NT2/D1 (cell line): ENCODE results near the gene PDE1C.
"Not testable (repeated sequence)": the region's sequence is repeated elsewhere in the genome, so short reads cannot be mapped to it uniquely, and the experiment has no call there.

ENCODE experiments used
- DNase-seq: peaks from one replicate; pipeline ENCODE4 v3.0.0-alpha.2; 2011; ENCODE audit warnings: low read depth, low spot score
- H3K27me3 ChIP-seq: 2 replicates; pipeline ENCODE4 v1.6.0; 2011; ENCODE audit warnings: mild to moderate bottlenecking; ENCODE audit not compliant: insufficient read length, insufficient read depth
- H3K36me3 ChIP-seq: 2 replicates; pipeline ENCODE4 v1.6.1; 2011; ENCODE audit warnings: mild to moderate bottlenecking, low read length, mixed read lengths; ENCODE audit not compliant: insufficient read depth, insufficient read length
- H3K4me1 ChIP-seq: 2 replicates; pipeline ENCODE4 v1.5.1; 2011; ENCODE audit not compliant: insufficient read depth, insufficient read length
- H3K4me3 ChIP-seq: 2 replicates; pipeline ENCODE4 v1.5.1; 2011; ENCODE audit warnings: low read depth; ENCODE audit not compliant: insufficient read length
- H3K9ac ChIP-seq: 2 replicates; pipeline ENCODE4 v1.6.0; 2011; ENCODE audit warnings: low read depth; ENCODE audit not compliant: insufficient read length
- H3K9me3 ChIP-seq: 2 replicates; pipeline ENCODE4 v1.5.1; 2011; ENCODE audit warnings: mild to moderate bottlenecking, low read length; ENCODE audit not compliant: insufficient read depth
- SUZ12 ChIP-seq: IDR thresholded peaks from 2 replicates; pipeline ENCODE4 v1.6.1; 2011; ENCODE audit not compliant: insufficient read length, insufficient read depth; ENCODE audit errors: extremely low read depth
- YY1 ChIP-seq: IDR thresholded peaks from 2 replicates; pipeline ENCODE4 v1.6.1; 2011; ENCODE audit not compliant: insufficient read length, insufficient read depth
- ZNF274 ChIP-seq: IDR thresholded peaks from 2 replicates; pipeline ENCODE4 v1.6.1; 2011; ENCODE audit warnings: mild to moderate bottlenecking, low read depth, low read length

The PDE1C gene

GRCh38 chr7:32018845-32019578 is 51.2 kb downstream of the PDE1C start:
- no peaks in the 10 kb centered on the region for H3K9me3 ChIP-seq
- TF ChIP-seq SUZ12 (no peak), YY1 (no peak), ZNF274 (no peak)
- no peak overlapping the region for H3K4me3 ChIP-seq
- no peaks in the 10 kb centered on the region for H3K4me1 ChIP-seq
- no peaks in the 10 kb centered on the region for H3K36me3 ChIP-seq
- DNase-seq: no peak
- H3K9ac ChIP-seq: no peak overlapping the region
- H3K27me3 ChIP-seq: no peaks in the 10 kb centered on the region

GRCh38 chr7:32015133-32015532 is 55.1 kb downstream of the PDE1C start:
- no peaks in the 10 kb centered on the region for H3K27me3 ChIP-seq
- TF ChIP-seq YY1 (no peak), ZNF274 (no peak), SUZ12 (no peak)
- no peak for DNase-seq
- H3K4me3 ChIP-seq: no peak overlapping the region
- H3K9ac ChIP-seq: no peak overlapping the region
- H3K36me3 ChIP-seq: no peaks in the 10 kb centered on the region
- peaks cover 18% of the 10 kb centered on the region for H3K9me3 ChIP-seq
- no peaks in the 10 kb centered on the region for H3K4me1 ChIP-seq

- not testable (repeated sequence) for DNase-seq, H3K27me3 ChIP-seq, H3K4me1 ChIP-seq, H3K9ac ChIP-seq, H3K4me3 ChIP-seq, H3K36me3 ChIP-seq
- peaks cover 18% of the 10 kb centered on the region for H3K9me3 ChIP-seq
Measured at GRCh38 chr7:32013471-32013870, 56.7 kb downstream of the PDE1C start.

GRCh38 chr7:32005577-32005976 is 64.6 kb downstream of the PDE1C start:
- Histone ChIP-seq H3K4me1 (no peaks in the 10 kb centered on the region), H3K4me3 (no peak overlapping the region), H3K9me3 (peaks cover 21% of the 10 kb centered on the region), H3K9ac (no peak overlapping the region), H3K36me3 (no peaks in the 10 kb centered on the region), H3K27me3 (no peaks in the 10 kb centered on the region)
- TF ChIP-seq ZNF274 (no peak), SUZ12 (no peak), YY1 (no peak)
- no peak for DNase-seq

GRCh38 chr7:32001948-32002347 is 68.3 kb downstream of the PDE1C start:
- Histone ChIP-seq H3K27me3 (no peaks in the 10 kb centered on the region), H3K9ac (no peak overlapping the region), H3K9me3 (peaks cover 21% of the 10 kb centered on the region), H3K4me1 (no peaks in the 10 kb centered on the region), H3K36me3 (no peaks in the 10 kb centered on the region), H3K4me3 (no peak overlapping the region)
- DNase-seq: no peak
- TF ChIP-seq YY1 (no peak), SUZ12 (no peak), ZNF274 (no peak)

- no peaks in the 10 kb centered on the region for H3K36me3 ChIP-seq
- TF ChIP-seq SUZ12 (no peak), YY1 (no peak), ZNF274 (no peak)
- DNase-seq: no peak
- no peak overlapping the region for H3K9ac ChIP-seq
- H3K27me3 ChIP-seq: no peaks in the 10 kb centered on the region
- no peak overlapping the region for H3K4me3 ChIP-seq
- no peaks in the 10 kb centered on the region for H3K4me1 ChIP-seq
- peaks cover 13% of the 10 kb centered on the region for H3K9me3 ChIP-seq
Measured at GRCh38 chr7:31997423-31997822, 72.8 kb downstream of the PDE1C start.

- TF ChIP-seq ZNF274 (no peak), YY1 (no peak), SUZ12 (no peak)
- no peak overlapping the region for H3K9ac ChIP-seq
Measured at GRCh38 chr7:31995134-31995533, 75.1 kb downstream of the PDE1C start.

GRCh38 chr7:31991846-31992245 is 78.4 kb downstream of the PDE1C start:
- H3K9me3 ChIP-seq: no peaks in the 10 kb centered on the region
- H3K4me3 ChIP-seq: no peak overlapping the region
- no peaks in the 10 kb centered on the region for H3K4me1 ChIP-seq
- no peak for DNase-seq
- H3K36me3 ChIP-seq: no peaks in the 10 kb centered on the region
- TF ChIP-seq ZNF274: no peak
- no peak for TF ChIP-seq SUZ12
- no peak for TF ChIP-seq YY1
- H3K27me3 ChIP-seq: no peaks in the 10 kb centered on the region
- H3K9ac ChIP-seq: no peak overlapping the region

More at GRCh38 chr7:31995134-31995533, 75.1 kb downstream of the PDE1C start:
- no peaks in the 10 kb centered on the region for H3K4me1 ChIP-seq
- no peak overlapping the region for H3K4me3 ChIP-seq
- H3K27me3 ChIP-seq: no peaks in the 10 kb centered on the region
- H3K36me3 ChIP-seq: no peaks in the 10 kb centered on the region
- H3K9me3 ChIP-seq: no peaks in the 10 kb centered on the region
- no peak for DNase-seq
